Thoracic aorta (tissue), 2 donors: ENCODE data around the gene CLTRN. TPM values are rescaled to one million over a fixed set of nuclear protein-coding genes. Genes with fewer than 3 reads are reported as not detected.
"Not testable (repeated sequence)": the region's sequence is repeated elsewhere in the genome, so short reads cannot be mapped to it uniquely, and the experiment has no call there.

Experiments used
- ATAC-seq: fragments of 150-250 bp; one replicate; pipeline ENCODE4 v1.8.0; 2017; ENCODE audit warnings: low read depth; ENCODE audit not compliant: insufficient number of reproducible peaks, low FRiP score
- DNase-seq: peaks from one replicate; pipeline ENCODE4 v3.0.0-alpha.2; 2020; ENCODE audit warnings: low spot score
- H3K27ac ChIP-seq, 2 donors: fragments of 200-600 bp; sonication (generic); 1 replicate in 1 of 2; 2 replicates in 1 of 2; pipeline ENCODE4 v1.5.1; 2016; ENCODE audit warnings: mild to moderate bottlenecking in 2 of 2, moderate library complexity in 2 of 2
- H3K27me3 ChIP-seq: fragments of 200-600 bp; sonication (generic); replicated peaks from 2 replicates; pipeline ENCODE4 v1.6.0; 2016; ENCODE audit warnings: mild to moderate bottlenecking; ENCODE audit not compliant: insufficient read depth
- H3K36me3 ChIP-seq: fragments of 200-600 bp; sonication (generic); one replicate; pipeline ENCODE4 v1.5.1; 2016
- H3K4me1 ChIP-seq, 2 donors: fragments of 200-600 bp; sonication (generic); 1 replicate in 1 of 2; 2 replicates in 1 of 2; pipeline versions ENCODE4 v1.5.1 to v1.6.0; 2016; ENCODE audit warnings: low read depth in 2 of 2, mild to moderate bottlenecking in 1 of 2; ENCODE audit not compliant: control insufficient read depth in 1 of 2
- H3K4me3 ChIP-seq: fragments of 200-600 bp; sonication (generic); 2 replicates; pipeline ENCODE4 v1.5.1; 2016; ENCODE audit warnings: mild to moderate bottlenecking
- H3K9me3 ChIP-seq: fragments of 200-600 bp; sonication (generic); 2 replicates; pipeline ENCODE4 v1.5.1; 2016
- CTCF ChIP-seq: fragments of 200-600 bp; sonication (generic); IDR thresholded peaks from one replicate; pipeline ENCODE4 v1.5.1; 2019; ENCODE audit warnings: antibody characterized with exemption
- total RNA-seq, 2 donors: library from RNA; depleted of rRNA; stranded (reverse); fragments of >200 nt; gene quantifications; one replicate each; pipeline versions ENCODE4 v1.1.0 to v1.2.3, GENCODE V29; 2016

Gene CLTRN
- total RNA-seq = under 1 TPM in 1 of 2 donors, not detected in 1; 0.78 TPM

GRCh38 chrX:15664487-15665444, at the start of gene CLTRN:
TSS of gene CLTRN (minus strand) at chrX:15664805. CDS start at chrX:15664775, 30 bp downstream.
- Histone ChIP-seq H3K4me3 (no peak within 1 kb of the TSS), H3K9me3 (no peaks in the 10 kb centered on the region)
- no peak for ATAC-seq

GRCh38 chrX:15704273-15704672, 39.7 kb upstream of the CLTRN start:
- not testable (repeated sequence) for H3K4me1 ChIP-seq, ATAC-seq, DNase-seq, H3K36me3 ChIP-seq, H3K9me3 ChIP-seq, H3K4me3 ChIP-seq, H3K27ac ChIP-seq, H3K27me3 ChIP-seq

More at GRCh38 chrX:15664487-15665444, at the start of gene CLTRN:
- no peak for DNase-seq
- Histone ChIP-seq H3K36me3 (no peaks in the 10 kb centered on the region), H3K4me1 (no peaks in the 10 kb centered on the region), H3K27ac (no peak within 1 kb of the TSS), H3K27me3 (no peaks in the 10 kb centered on the region)
- no peak for TF ChIP-seq CTCF

- not testable (repeated sequence) for DNase-seq, H3K4me1 ChIP-seq, ATAC-seq, H3K4me3 ChIP-seq, H3K9me3 ChIP-seq, H3K27ac ChIP-seq, H3K36me3 ChIP-seq, H3K27me3 ChIP-seq
These were observed 39.2 kb upstream of the CLTRN start for GRCh38 chrX:15703809-15704208.

- no peak for ATAC-seq
- H3K27me3 ChIP-seq = no peaks in the 10 kb centered on the region
- no peaks in the 10 kb centered on the region for H3K36me3 ChIP-seq
- H3K4me3 ChIP-seq = no peak overlapping the region
- TF ChIP-seq CTCF = no peak
- DNase-seq = no peak
- H3K9me3 ChIP-seq = no peaks in the 10 kb centered on the region
- H3K4me1 ChIP-seq = no peaks in the 10 kb centered on the region
- H3K27ac ChIP-seq = no peak overlapping the region
These were observed 38.1 kb upstream of the CLTRN start for GRCh38 chrX:15702488-15703371.

GRCh38 chrX:15696516-15696915, 31.9 kb upstream of the CLTRN start:
- no peak overlapping the region for H3K27ac ChIP-seq
- DNase-seq (no peak), ATAC-seq (no peak)
- H3K27me3 ChIP-seq = no peaks in the 10 kb centered on the region
- no peaks in the 10 kb centered on the region for H3K36me3 ChIP-seq
- H3K9me3 ChIP-seq = no peaks in the 10 kb centered on the region
- H3K4me3 ChIP-seq = no peak overlapping the region
- TF ChIP-seq CTCF = no peak
- no peaks in the 10 kb centered on the region for H3K4me1 ChIP-seq
